ENCODE measurements around the gene KRTAP4-8.
"Not testable (repeated sequence)": the region's sequence is repeated elsewhere in the genome, so short reads cannot be mapped to it uniquely, and the experiment has no call there.

GRCh38 chr17:41084100-41084856 lies 13.7 kb downstream of the KRTAP4-8 start, which contains the start of gene KRTAP4-7:
- TF ChIP-seq CTCF, POLR2A (IDR thresholded peaks at IDR 0.05): not testable (repeated sequence)

Data from adrenal gland (tissue), 5 donors.